ENCODE results near the gene RBM43. TPM values are rescaled to one million over a fixed set of nuclear protein-coding genes. Genes with fewer than 3 reads are reported as not detected.

RBM43 gene
- total RNA-seq, 1 experiment from 2014 or later: 4.0 TPM

GRCh38 chr2:151269798-151270568 is 8.3 kb upstream of the RBM43 start:
- TF ChIP-seq CTCF (conservative IDR thresholded peaks at IDR 0.05; ENCODE audit: low read depth, low read length): no peak
- no peak for TF ChIP-seq EZH2 (IDR thresholded peaks at IDR 0.05; ENCODE audit: borderline replicate concordance, low read depth, low read length, poor library complexity, severe bottlenecking)
- ChIA-PET POLR2A (ENCODE audit: low non-redundant PET) (no interaction called here), CTCF (no interaction called here)
- intact Hi-C loops (cut with micrococcal nuclease; ENCODE audit: unreplicated experiment): loop anchor here (5.0 kb wide), 1 partner anchor 147 kb away; no protein-coding TSS in a partner anchor
- H3K9me3 ChIP-seq (ENCODE audit: low read depth, low read length, poor library complexity, severe bottlenecking): peaks cover 5% of the 10 kb centered on the region
- no peak for DNase-seq (ENCODE audit: low spot score)
- no peak overlapping the region for H3K4me3 ChIP-seq (ENCODE audit: low read depth, low read length, poor library complexity, severe bottlenecking)
- no peaks in the 10 kb centered on the region for H3K4me1 ChIP-seq (ENCODE audit: insufficient read depth, low read length, poor library complexity, severe bottlenecking)
- BruUV-seq (replicated peaks): no TSS peak
- H3K27ac ChIP-seq (ENCODE audit: low read depth, low read length, poor library complexity, severe bottlenecking): no peak overlapping the region
- peaks cover 50% of the 10 kb centered on the region for H3K36me3 ChIP-seq (ENCODE audit: insufficient read depth, low read length, poor library complexity, severe bottlenecking)
- no peaks in the 10 kb centered on the region for H3K27me3 ChIP-seq (replicated peaks; ENCODE audit: insufficient read depth, low read depth, low read length, poor library complexity)

GRCh38 chr2:151268085-151268484 is 6.4 kb upstream of the RBM43 start:
- no peak for DNase-seq (ENCODE audit: low spot score)
- Histone ChIP-seq H3K27ac (ENCODE audit: low read depth, low read length, poor library complexity, severe bottlenecking) (no peak overlapping the region), H3K9me3 (ENCODE audit: low read depth, low read length, poor library complexity, severe bottlenecking) (peaks cover 5% of the 10 kb centered on the region), H3K36me3 (ENCODE audit: insufficient read depth, low read length, poor library complexity, severe bottlenecking) (peaks cover 41% of the 10 kb centered on the region), H3K4me1 (ENCODE audit: insufficient read depth, low read length, poor library complexity, severe bottlenecking) (no peaks in the 10 kb centered on the region), H3K27me3 (replicated peaks; ENCODE audit: insufficient read depth, low read depth, low read length, poor library complexity) (no peaks in the 10 kb centered on the region), H3K4me3 (ENCODE audit: low read depth, low read length, poor library complexity, severe bottlenecking) (no peak overlapping the region)
- ChIA-PET POLR2A (ENCODE audit: low non-redundant PET) (no interaction called here), CTCF (no interaction called here)
- intact Hi-C loops (cut with micrococcal nuclease; ENCODE audit: unreplicated experiment): no loop called here
- BruUV-seq (replicated peaks): no TSS peak
- TF ChIP-seq EZH2 (IDR thresholded peaks at IDR 0.05; ENCODE audit: borderline replicate concordance, low read depth, low read length, poor library complexity, severe bottlenecking) (no peak), CTCF (conservative IDR thresholded peaks at IDR 0.05; ENCODE audit: low read depth, low read length) (no peak)

- POLR2A ChIA-PET (ENCODE audit: low non-redundant PET): no interaction called here
- Histone ChIP-seq H3K4me3 (ENCODE audit: low read depth, low read length, poor library complexity, severe bottlenecking) (no peak overlapping the region), H3K4me1 (ENCODE audit: insufficient read depth, low read length, poor library complexity, severe bottlenecking) (no peaks in the 10 kb centered on the region), H3K9me3 (ENCODE audit: low read depth, low read length, poor library complexity, severe bottlenecking) (peaks cover 5% of the 10 kb centered on the region), H3K27me3 (replicated peaks; ENCODE audit: insufficient read depth, low read depth, low read length, poor library complexity) (no peaks in the 10 kb centered on the region), H3K27ac (ENCODE audit: low read depth, low read length, poor library complexity, severe bottlenecking) (no peak overlapping the region), H3K36me3 (ENCODE audit: insufficient read depth, low read length, poor library complexity, severe bottlenecking) (peaks cover 37% of the 10 kb centered on the region)
- TF ChIP-seq EZH2 (IDR thresholded peaks at IDR 0.05; ENCODE audit: borderline replicate concordance, low read depth, low read length, poor library complexity, severe bottlenecking): no peak
- no peak for TF ChIP-seq CTCF (conservative IDR thresholded peaks at IDR 0.05; ENCODE audit: low read depth, low read length)
- CTCF ChIA-PET: no interaction called here
- BruUV-seq (replicated peaks): no TSS peak
- no peak for DNase-seq (ENCODE audit: low spot score)
- intact Hi-C loops (cut with micrococcal nuclease; ENCODE audit: unreplicated experiment): no loop called here
These were observed 5.9 kb upstream of the RBM43 start for GRCh38 chr2:151267537-151267936.

Data from A673 (cell line).